HG02852 (cell line): ENCODE measurements around the gene SLC30A4.

Experiments
- ATAC-seq: cut with Tn5 transposase; IDR thresholded peaks from one replicate; pipeline ENCODE4 v1.9.1; 2021; ENCODE audit warnings: mild to moderate bottlenecking, moderate library complexity; ENCODE audit not compliant: unreplicated experiment

The SLC30A4 gene

GRCh38 chr15:45454814-45455213 lies 67.7 kb downstream of the SLC30A4 start:
- ATAC-seq, result peak; percentile 65

- no peak for ATAC-seq
Observed at GRCh38 chr15:45451265-45451664, 71.3 kb downstream of the SLC30A4 start.

GRCh38 chr15:45449916-45450867 lies 72.4 kb downstream of the SLC30A4 start:
- no peak for ATAC-seq

GRCh38 chr15:45449395-45449794 lies 73.2 kb downstream of the SLC30A4 start:
- ATAC-seq, result no peak

GRCh38 chr15:45448066-45448915 lies 74.3 kb downstream of the SLC30A4 start:
- ATAC-seq, result no peak

GRCh38 chr15:45443645-45444044 lies 78.9 kb downstream of the SLC30A4 start:
- ATAC-seq, result no peak

GRCh38 chr15:45442507-45443135 lies 79.9 kb downstream of the SLC30A4 start:
- no peak for ATAC-seq

- no peak for ATAC-seq
Observed at GRCh38 chr15:45441686-45442085, 80.9 kb downstream of the SLC30A4 start.

- ATAC-seq, result no peak
Observed at GRCh38 chr15:45441036-45441435, 81.5 kb downstream of the SLC30A4 start.

GRCh38 chr15:45439521-45440260 lies 82.9 kb downstream of the SLC30A4 start:
- ATAC-seq, result no peak

- no peak for ATAC-seq
Observed at GRCh38 chr15:45435124-45435903, 87.2 kb downstream of the SLC30A4 start.

GRCh38 chr15:45434078-45434567 lies 88.4 kb downstream of the SLC30A4 start:
- no peak for ATAC-seq

- ATAC-seq, result no peak
Observed at GRCh38 chr15:45431511-45431910, 91.0 kb downstream of the SLC30A4 start.

- peak; percentile 67 for ATAC-seq
Observed at GRCh38 chr15:45429941-45430792, 92.4 kb downstream of the SLC30A4 start.
